Esophagus muscularis mucosa (tissue), 4 donors: Measurements from ENCODE around the gene NUS1.
"Not testable (repeated sequence)": the region's sequence is repeated elsewhere in the genome, so short reads cannot be mapped to it uniquely, and the experiment has no call there.

Experiments
- EP300 ChIP-seq: sonication (generic); formaldehyde crosslinking; IDR thresholded peaks from one replicate; pipeline ENCODE4 v1.6.1; 2017; ENCODE audit warnings: antibody characterized with exemption
- POLR2AphosphoS5 ChIP-seq, 2 donors: sonication (generic); formaldehyde crosslinking; IDR thresholded peaks; one replicate each; pipeline ENCODE4 v1.6.1; 2017; ENCODE audit warnings: antibody characterized with exemption in 2 of 2
- TF ChIP-seq, protein P1 (sequence below), 3 experiments: fragments of 200-600 bp in 2 of 3; fragments of 450-650 bp in 1 of 3; sonication (generic) in 2 of 3; IDR thresholded peaks; one replicate each; pipeline ENCODE4 v1.5.1; 2017 to 2019; ENCODE audit warnings: antibody characterized with exemption in 3 of 3, mild to moderate bottlenecking in 2 of 3, moderate library complexity in 1 of 3

DNA sequence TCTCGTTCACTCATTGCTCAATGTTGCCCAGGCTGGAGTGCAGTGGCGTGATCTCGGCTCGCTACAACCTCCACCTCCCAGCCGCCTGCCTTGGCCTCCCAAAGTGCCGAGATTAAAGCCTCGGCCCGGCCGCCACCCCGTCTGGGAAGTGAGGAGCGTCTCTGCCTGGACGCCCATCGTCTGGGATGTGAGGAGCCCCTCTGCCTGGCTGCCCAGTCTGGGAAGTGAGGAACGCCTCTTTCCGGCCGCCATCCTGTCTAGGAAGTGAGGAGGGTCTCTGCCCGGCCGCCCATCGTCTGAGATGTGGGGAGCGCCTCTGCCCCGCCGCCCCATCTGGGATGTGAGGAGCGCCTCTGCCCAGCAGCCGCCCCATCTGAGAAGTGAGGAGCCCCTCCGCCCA, 75.4 kb downstream of the NUS1 start:
- TF ChIP-seq, protein P1, sequence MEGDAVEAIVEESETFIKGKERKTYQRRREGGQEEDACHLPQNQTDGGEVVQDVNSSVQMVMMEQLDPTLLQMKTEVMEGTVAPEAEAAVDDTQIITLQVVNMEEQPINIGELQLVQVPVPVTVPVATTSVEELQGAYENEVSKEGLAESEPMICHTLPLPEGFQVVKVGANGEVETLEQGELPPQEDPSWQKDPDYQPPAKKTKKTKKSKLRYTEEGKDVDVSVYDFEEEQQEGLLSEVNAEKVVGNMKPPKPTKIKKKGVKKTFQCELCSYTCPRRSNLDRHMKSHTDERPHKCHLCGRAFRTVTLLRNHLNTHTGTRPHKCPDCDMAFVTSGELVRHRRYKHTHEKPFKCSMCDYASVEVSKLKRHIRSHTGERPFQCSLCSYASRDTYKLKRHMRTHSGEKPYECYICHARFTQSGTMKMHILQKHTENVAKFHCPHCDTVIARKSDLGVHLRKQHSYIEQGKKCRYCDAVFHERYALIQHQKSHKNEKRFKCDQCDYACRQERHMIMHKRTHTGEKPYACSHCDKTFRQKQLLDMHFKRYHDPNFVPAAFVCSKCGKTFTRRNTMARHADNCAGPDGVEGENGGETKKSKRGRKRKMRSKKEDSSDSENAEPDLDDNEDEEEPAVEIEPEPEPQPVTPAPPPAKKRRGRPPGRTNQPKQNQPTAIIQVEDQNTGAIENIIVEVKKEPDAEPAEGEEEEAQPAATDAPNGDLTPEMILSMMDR (IDR thresholded peaks at IDR 0.05) = not testable (repeated sequence)
- not testable (repeated sequence) for TF ChIP-seq POLR2AphosphoS5 (IDR thresholded peaks at IDR 0.05); EP300
